Subcutaneous adipose tissue (tissue), 4 donors: ENCODE data around the gene TPSAB1. TPM values are rescaled to one million over a fixed set of nuclear protein-coding genes. Genes with fewer than 3 reads are reported as not detected.

Experiments
- total RNA-seq, 4 donors: library from RNA; depleted of rRNA; stranded (reverse); fragments of >200 nt; gene quantifications; one replicate each; pipeline ENCODE4 v1.1.0, GENCODE V29; 2016
- TF ChIP-seq, protein P1 (sequence below): fragments of 450-650 bp; IDR thresholded peaks from one replicate; pipeline ENCODE4 v1.5.1; 2016; ENCODE audit warnings: low read depth, mild to moderate bottlenecking, control low read depth, antibody characterized with exemption, moderate library complexity

The TPSAB1 gene
- total RNA-seq, 4 donors from 2014 or later: 31.8 to 116 (median 69.8) TPM

DNA sequence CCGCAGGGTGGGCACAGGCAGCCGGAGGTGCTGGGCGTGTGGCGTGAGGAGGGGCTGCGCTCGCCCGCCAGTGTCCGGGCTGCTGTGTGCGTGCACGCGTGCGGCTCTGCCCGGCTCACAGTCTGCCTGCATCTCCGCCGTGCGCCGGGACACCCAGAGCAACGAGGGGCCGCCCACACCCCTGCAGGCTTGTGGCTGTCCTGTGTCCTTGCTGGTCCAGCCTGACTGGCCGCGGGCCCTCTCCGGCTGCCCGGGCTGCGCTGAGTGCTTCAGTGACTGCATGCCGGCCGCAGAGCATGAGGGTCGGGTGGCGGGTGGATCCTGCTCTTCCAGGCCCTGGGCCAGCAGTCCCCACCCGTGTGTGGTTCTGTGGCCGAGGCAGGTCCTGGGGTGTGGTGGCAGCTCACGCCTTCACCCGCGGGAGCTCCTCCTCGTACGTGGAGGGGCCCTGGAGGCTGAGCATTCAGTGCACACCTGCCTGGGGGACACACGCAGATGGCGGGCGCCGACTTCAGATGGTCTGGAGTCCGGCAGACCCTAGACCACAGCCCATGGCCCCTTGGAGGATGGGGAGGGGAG, 27.8 kb upstream of the TPSAB1 start:
- TF ChIP-seq, protein P1, sequence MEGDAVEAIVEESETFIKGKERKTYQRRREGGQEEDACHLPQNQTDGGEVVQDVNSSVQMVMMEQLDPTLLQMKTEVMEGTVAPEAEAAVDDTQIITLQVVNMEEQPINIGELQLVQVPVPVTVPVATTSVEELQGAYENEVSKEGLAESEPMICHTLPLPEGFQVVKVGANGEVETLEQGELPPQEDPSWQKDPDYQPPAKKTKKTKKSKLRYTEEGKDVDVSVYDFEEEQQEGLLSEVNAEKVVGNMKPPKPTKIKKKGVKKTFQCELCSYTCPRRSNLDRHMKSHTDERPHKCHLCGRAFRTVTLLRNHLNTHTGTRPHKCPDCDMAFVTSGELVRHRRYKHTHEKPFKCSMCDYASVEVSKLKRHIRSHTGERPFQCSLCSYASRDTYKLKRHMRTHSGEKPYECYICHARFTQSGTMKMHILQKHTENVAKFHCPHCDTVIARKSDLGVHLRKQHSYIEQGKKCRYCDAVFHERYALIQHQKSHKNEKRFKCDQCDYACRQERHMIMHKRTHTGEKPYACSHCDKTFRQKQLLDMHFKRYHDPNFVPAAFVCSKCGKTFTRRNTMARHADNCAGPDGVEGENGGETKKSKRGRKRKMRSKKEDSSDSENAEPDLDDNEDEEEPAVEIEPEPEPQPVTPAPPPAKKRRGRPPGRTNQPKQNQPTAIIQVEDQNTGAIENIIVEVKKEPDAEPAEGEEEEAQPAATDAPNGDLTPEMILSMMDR: no peak

DNA sequence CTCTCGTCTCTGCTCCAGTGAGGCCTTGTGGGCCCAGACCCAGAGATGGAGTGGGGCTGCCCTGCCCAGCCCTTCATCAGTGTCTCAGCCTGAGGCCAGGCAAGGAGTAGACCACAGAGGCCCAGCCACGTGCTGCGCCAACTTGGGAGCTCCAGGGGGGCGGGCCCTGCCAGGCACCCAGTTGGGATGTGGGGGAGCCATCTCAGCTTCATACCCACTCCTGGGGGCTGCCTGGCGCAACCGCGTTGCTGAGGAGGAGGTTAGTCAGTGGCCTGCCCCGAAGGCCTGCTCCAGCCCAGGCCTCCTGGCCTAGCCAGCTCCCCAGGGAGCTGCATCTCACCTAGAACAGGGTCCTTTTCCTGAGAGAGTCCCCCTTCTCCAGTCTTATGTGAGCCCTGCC, 27.3 kb upstream of the TPSAB1 start:
- TF ChIP-seq, protein P1: no peak

DNA sequence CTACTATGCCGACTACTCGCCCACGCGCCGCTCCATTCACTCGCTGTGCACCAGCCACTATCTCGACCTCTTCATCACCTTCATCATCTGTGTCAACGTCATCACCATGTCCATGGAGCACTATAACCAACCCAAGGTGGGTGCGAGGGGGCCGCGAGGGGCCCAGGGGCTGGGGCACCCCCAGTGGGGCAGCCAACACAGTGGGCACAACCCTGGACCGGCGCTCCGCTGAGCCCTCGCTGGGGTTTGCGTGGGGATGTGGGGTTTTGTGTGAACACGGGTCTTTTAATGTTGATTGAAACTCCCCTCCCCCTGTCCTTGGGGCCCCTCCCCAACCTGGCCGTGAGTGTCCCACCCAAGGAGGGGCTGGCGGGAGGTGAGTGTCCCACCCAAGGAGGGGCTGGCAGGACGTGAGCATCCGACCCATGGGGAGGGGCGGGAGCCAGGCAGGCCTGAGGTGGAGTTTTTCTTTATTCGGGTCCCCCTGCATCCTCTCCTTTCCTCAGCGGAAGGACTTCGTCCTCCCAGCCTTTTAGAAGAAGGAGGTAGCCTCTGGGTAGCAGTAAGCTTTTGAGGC, 26.6 kb upstream of the TPSAB1 start:
- TF ChIP-seq, protein P1: no peak

DNA sequence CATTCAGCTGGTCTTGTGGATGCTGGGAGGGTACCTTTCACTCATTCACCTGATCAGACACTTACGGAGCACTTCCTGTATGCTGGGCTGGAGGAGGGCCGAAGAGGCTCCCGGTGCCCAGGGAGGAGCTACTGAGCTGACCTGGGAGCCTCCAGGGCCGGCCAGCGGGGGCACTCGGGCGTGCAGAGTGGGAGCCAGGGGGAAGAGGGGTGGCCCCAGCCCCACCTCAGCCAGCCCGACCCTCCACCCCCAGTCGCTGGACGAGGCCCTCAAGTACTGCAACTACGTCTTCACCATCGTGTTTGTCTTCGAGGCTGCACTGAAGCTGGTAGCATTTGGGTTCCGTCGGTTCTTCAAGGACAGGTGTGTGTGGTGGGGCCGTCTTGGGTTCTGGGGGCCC, 25.8 kb upstream of the TPSAB1 start:
- TF ChIP-seq, protein P1: no peak

DNA sequence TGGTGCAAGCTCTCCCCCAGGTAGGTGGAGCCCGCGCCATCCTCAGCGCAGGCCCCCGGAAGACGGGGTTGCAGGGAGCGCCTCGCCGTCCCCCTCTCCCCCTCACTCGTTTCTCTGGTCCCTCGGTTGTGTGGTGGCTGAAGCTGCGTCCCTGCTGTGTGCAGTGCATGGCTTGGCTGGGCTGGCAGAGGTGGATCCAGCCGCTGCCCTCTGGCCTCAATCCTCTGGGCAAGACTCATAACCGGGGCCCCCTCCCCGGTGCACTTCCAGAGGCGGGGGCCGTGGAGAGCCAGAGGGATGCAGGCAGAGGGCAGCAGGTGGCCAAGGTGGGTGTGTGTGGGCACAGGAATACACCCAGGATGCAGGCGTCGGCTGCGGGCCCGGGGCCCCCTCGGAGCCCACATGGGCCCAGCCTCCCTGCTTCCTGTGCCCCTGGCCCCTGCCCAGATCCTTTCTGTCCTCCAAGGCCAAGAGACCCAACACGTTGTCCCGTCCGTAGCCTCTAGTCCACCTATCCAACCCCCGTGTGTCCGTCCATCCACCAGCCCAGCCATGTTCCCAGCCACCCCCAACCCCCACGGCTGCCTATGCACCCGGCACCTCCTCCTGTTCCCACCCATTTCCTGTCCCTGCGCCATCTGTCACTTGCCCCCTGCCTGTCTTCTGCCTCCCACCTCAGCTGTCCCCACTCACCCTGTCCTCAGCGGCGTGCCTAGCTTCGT, 24.8 kb upstream of the TPSAB1 start:
- TF ChIP-seq, protein P1: no peak

DNA sequence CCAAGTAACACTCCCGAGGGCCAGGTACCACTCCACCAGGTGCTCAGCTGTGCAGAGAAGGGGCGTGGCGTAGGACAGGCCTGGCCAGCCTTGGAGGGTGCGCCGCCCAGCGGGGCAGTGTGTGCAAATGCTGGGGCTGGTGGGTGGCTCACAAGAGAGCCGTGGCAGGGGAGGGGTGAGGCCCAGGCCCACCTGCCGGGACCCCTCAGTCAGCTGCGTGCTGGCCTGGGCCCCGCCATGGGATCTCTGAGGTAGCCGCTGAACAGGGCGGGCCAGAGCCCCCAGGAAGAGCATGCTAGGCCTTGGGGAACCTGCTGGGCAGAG, 24.2 kb upstream of the TPSAB1 start:
- TF ChIP-seq, protein P1: no peak

DNA sequence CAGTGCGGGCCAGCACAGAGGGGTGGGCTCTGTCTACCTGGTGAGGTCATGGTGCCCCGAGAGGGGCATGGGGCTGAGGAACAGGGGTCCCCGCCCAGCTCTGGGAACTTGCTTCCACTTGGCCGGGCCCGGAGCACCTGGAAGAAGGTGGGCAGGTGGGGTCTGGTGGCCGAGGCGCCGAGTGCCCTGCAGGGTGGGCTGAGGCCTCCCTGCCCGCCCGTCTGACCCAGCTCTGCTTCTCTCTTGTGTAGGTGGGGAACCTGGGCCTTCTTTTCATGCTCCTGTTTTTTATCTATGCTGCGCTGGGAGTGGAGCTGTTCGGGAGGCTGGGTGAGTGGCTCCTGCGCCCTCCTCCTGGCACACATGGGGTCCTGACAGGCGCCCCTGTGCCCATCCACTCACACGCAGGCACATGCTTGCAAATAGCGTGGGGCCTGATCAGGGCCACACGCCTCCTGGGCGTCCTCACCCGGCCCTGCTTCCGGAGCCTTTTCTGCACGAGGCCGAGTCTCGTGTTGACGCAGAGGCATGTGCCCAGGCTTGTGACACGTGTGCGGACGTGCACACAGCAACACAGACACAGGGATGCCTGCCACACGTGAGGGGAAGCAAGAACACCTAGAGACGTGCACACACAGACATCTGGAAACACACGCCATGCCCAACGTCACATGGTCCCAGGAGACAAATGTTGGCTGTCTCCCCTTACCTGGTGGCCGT, 23.7 kb upstream of the TPSAB1 start:
- TF ChIP-seq, protein P1: no peak
